CMK (cell line): ENCODE measurements around the gene ZNF576.
"Not testable (repeated sequence)": the region's sequence is repeated elsewhere in the genome, so short reads cannot be mapped to it uniquely, and the experiment has no call there.

ENCODE experiments used
- DNase-seq: peaks from one replicate; pipeline ENCODE4 v3.0.0-alpha.2; 2010; ENCODE audit warnings: low read depth

Gene ZNF576, protein sequence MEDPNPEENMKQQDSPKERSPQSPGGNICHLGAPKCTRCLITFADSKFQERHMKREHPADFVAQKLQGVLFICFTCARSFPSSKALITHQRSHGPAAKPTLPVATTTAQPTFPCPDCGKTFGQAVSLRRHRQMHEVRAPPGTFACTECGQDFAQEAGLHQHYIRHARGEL

DNA sequence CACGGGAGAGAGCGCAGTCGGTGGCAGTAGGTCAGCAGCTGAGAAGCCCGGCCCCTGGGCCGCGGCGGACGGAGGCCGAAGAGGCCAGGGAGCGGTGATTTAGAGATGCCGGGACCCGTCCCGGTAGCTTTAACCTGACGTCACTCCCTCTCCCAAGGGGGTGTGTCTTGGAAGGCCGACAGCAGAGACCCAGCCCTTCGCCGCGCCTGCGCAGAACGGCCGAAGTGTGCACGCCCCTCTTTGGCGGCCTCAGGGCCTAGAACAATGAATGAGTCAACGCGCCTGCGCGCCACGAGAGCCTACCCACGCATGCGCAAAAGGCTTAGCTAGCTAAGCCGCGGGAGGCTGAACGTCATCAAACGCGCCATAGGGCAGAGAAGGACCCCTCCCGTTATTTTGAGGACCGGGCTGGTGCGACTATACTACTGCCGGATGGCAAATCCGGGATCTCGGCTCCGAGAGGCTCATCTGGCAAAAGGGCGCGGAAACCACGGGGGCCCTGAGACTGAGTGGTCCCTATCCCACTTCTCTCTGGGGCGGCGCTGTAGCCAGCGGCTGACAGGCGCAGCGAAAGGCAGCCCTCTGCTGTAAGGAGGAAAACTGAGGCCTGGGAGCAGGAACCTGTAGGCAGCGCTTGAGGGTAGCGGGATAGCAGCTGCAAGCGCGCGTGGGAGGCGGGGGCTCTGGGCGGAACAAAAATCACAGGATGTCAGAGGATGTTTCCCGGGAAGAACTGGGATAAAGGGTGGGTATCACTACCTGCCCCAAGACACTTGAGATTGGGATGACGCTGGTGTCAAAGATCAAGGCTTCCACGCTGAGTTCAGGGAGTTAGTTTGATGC, at the start of gene ZNF576, which contains the start of gene IRGQ:
Gene ZNF576, plus strand, starts transcription at position 597 of the 843 bp plus-strand sequence. CDS start 514 bp downstream, outside the sequence.
Gene IRGQ, minus strand, starts transcription at position 136 of the 843 bp plus-strand sequence. CDS start 796 bp downstream, outside the sequence.
- peak; percentile 98 for DNase-seq

DNA sequence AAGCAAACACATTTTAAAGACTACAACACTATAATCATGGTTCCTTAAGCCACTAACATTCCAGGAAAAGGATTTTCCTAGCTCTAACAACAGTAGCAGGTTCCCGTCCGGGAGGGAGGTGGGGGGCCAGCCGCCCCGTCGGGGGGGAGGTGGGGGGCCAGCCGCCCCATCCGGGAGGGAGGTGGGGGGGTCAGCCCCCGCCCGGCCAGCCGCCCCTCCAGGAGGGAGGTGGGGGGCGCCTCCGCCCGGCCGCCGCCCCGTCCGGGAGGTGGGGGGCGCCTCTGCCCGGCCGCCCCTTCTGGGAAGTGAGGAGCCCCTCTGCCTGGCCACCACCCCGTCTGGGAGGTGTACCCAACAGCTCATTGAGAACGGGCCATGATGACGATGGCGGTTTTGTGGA, 48.5 kb upstream of the ZNF576 start:
- not testable (repeated sequence) for DNase-seq

DNA sequence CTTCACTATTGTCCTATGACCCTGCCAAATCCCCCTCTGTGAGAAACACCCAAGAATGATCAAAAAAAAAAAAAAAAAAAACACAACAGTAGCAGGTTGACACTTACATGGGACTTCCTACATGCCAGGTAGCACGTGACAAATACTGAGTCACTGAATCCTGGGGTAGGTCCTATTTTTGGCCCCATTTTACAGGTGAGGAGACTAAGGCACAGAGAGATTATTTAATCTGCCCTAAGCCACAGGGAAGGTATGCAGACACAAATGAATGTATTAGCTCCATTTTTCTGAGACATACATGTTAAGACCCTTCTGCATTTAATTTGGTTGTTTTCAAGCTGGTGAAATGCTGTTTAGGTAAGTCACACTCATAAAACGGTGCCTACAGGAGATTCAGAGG, 47.7 kb upstream of the ZNF576 start:
- no peak for DNase-seq

DNA sequence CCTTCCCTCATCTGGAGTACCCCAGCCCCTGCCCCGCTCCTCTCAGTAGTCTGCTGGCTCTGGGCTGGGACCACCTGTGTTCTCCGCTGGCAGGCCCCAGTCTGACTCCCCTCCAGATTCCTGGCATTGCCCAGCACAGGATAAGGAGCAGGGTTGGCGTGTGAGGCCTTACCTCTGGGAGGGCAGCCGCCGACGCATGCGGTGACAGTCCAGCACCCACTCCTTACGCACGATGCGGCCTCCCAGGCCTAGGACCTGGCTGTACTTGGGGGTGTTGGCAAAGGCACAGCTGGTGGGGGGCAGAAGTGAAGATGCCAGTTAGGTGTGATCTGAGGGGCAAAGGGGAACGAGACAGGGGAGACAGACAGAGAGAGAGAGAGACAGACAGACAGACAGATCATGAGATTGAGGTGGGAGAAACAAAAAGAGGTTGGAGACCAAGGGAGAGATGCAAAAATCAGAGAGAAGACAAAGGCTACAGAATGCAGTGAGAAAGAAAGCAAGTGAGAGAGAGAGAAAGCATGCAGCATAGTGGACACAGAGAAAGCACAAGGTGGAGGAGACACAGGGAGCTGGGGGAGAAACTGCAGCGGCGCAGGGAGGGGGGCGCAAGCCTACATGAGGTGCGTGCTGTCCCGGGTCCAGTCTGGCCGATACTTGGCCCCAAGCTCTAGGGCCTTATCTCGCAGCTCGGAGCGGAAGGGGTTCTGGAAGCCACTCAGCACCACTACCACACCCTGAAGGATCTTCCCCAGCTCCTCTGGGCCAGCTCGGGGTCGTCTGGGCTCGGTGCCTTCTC, 44.8 kb upstream of the ZNF576 start:
- no peak for DNase-seq

DNA sequence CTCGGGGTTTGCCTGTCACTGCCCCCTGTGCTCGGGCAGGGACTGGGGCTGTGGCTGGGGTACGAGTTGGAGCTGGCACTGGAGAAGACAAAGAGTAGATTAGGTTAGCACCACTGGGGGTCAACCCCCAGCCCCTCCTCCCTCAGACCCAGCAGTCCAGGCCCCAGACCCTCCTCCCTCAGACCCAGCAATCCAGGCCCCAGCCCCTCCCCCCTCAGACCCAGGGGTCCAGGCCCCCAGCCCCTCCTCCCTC, 44.3 kb upstream of the ZNF576 start:
- no peak for DNase-seq

DNA sequence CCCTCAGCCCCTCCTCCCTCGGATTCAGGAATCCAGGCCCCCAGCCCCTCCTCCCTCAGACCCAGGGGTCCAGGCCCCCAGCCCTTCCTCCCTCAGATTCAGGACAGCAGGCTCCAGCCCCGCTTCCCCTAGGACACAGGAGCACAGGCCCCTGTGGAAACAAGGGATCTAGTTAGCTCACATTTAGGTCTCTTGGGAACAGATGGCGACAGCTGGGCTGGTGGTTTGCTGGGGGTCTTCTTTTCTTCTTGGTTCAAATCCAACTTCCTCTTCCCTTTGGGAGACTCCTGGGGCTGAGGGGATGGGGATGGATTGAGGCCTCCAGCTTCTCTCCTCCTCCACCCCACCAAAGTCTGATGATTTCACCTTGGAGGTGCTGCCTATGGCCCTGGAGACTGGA, 43.8 kb upstream of the ZNF576 start:
- no peak for DNase-seq

DNA sequence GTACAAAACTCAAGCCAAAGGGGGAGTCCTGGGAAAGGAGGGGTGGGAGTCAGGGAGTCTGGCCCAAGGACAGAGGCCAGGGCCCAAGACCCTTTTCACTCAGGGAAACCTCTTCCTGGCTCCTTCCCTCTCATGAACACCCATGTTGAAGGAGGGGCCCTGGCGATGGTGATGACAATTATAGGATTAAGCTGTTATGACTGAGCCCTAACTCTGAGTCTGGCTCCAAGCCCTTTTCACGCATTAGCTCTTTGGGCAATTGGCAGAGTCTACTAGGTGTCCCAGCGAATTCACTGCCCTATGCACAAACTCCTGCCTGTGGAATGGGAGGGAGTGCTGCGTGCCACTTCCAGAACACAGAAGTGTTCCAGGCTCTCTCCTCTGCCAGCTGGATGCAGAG, 42.7 kb upstream of the ZNF576 start:
- DNase-seq = no peak

DNA sequence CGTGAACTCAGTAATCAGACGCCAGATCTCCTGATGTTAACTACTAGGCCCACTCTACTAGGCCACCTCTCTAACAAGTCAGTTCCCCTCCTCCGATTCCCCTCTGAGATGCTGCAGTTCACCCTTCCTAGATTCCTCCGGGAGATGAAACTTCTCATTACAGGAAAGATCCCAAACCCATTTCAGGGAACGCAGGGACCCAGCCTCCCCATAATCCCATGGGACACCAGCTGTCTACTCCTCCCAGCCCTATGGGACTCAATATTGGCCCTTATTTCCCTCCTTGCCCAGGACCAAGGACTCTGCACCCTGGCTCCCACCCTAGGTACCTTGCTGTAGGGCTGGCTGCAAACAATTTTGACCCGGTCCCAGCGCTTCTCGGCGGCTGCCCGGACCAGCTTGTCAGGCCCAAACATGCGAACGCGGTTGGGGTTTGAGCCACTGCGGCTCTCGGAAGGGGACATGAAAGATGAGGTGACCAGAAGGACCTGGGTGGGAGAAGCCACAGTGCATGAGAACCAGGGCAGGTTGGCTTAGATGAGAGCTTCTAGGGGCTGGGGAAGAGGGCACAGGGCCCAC, 42.0 kb upstream of the ZNF576 start:
- DNase-seq = no peak

DNA sequence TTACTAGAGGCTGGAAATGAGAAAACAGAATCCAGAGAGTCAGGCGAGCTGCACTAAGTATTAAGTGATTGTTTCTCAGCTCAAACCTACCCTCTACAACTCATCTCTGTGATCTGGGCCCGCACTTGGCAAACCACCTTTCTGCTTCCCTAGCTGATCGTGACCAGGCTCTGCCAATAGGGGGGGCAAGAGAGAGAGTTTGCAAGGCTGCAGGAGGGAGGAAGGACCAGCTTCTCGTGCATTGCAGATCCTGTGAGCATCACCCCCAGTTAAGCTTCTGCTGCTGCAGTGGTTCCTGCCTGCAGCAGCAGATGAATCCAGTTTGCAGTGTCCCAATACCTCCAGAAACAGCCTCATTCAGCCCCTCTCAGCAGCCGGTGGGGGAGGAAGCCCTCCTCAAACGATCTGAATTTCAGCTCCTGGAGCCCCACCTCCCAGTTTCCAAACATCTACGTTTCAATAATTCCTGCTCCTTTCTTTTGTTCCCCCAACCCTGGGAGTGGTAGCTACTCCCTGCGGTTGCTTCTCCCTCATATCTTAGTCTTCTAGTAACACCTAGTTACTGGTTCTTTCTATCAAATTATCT, 41.1 kb upstream of the ZNF576 start:
- peak; percentile 69 for DNase-seq

DNA sequence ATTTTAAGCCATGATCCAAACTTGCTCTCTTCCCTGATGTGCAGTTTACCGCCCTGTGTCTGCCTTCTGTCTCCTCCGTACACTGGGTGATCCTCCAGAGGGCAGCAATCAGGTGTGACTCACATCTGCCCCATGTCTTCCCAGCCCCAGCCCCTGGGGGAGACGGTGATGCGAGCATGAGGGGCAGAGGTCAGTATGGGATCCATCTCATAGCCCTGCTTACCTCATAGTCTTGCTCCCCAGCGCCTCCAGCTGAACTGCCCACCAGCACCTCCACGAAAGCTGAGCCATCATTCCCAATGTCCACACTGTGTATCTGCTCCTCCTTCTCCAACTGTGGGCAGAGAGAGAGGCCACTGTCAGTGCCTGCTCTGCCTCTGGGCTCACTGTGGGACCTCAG, 35.7 kb upstream of the ZNF576 start:
- DNase-seq = no peak

DNA sequence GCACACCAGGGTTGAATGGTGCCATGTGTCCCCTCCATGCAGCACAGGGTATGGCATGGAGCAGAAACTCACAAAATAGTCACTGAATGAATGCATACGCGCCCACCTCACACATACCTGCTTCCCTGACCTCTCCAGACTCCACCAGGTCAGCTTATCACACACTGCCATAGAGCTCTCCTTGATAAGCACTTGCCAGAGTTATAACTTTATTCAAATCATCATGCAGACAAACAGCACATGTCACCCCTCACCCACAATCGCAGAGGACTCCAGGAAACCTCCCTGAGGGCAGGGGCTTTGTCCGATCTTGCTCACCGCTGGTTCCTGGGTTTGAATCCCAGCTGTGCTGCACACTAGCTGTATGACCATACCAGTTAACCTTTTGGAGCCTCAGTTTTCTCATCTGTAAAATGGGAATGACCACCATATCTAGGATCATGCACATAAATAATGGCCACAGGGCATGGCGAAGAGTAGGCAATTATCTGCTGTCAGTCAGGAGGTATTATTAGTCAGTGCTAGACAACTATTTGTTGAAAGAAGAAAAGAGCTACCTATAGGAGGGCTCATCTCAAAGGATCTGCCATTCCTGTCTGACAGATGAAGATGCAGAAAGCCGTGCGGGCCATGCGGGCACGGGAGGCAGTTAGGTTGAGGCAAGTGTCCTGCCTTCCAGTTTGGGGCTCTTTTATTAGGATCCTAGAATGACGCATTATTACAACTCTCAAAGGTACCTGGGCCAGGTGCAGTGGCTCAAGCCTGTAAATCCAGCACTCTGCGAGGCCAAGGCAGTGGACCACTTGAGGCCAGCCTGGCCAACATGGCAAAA, 35.0 kb upstream of the ZNF576 start:
- no peak for DNase-seq

DNA sequence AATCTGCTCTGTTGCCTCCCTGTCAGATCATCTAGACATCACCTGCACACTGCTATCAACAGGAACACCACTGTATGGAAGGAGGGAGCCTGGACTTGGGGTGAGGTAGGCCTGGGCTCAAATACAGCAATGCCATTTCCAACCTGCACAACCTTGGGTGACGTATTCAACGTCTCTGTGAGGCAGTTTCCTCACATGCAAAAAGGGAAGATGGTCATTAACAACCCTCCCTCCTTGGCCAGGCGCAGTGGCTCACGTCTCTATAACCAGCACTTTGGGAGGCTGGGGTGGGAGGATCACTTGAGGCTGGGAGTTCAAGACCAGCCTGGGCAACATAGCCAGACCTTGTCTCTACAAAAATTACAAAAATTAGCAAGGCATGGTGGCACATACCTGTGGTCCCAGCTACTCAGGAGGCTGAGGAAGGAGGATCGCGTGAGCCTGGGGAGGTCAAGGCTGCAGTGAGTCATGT, 34.1 kb upstream of the ZNF576 start:
- DNase-seq = no peak

DNA sequence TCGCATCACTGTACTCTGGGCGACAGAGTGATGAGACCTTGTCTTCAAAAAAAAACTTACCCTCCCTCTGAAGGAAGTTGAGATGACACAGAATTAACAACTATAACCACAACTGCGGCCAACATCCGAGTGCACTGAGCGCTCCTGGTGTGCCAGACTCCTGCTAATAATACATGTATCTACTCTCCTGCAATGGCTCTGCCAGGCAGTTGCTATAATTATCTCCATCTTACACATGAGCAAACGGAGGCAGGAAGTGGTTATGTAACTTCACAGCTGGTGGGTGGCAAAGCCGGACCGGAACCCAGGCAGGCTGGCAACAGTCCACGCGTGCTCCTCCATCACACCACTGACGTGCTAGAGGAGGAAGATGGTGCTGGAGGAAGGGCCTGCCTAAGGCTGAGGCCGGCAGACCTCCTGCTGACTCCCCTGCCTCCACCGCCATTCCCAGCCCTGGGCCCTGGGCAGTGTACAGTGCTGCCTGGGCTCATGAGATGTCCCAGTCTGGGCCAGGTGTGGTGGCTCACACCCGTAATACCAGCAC, 33.6 kb upstream of the ZNF576 start:
- peak; percentile 75 for DNase-seq

DNA sequence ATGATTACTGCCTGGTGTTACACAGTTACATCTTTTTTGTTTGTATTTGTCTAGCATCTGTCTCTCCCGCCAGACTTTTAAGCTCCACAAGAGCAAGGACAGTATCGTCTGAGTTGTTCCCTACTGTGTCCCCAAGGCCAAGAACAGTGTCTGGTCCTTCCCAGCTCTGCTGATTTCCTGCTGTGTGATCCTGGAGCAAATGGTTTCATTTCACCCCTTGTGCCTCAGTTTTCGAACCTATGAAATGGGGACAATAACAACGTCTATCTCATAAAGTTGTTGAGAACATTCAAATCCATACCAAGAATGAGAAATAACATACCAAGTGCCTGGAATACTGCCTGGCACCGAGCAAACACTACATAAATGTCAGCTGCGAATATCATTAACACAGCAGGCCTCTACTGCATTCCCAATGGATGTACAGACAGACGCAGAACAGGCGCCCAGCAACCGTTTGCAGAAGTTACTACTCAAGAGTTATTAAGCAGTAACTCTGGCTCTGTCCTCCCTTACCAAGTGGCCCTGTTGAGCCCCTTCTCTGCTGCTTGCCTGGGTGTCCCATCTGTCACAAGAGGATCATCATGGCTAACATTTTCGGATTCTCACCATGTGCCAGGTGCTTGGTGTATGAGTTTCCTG, 32.5 kb upstream of the ZNF576 start:
- no peak for DNase-seq

DNA sequence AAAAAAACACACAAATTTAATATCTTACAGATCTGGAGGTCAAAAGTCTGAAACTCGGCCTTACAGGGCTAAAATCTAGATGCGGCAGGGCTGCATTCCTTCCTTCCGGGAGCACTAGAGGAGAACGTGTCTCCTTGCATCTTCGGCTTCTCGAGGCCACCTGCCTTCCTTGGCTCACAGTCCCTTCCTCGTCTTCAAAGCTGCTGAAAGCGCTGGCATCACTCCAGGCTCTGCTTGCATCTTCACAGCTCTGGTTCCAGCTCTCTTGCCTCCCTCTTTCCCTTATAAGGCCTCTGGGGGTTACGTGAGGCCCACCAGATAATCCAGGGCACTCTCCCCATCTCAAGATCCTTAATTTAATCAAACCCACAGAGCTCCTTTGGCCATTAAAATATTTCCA, 31.6 kb upstream of the ZNF576 start:
- no peak for DNase-seq

DNA sequence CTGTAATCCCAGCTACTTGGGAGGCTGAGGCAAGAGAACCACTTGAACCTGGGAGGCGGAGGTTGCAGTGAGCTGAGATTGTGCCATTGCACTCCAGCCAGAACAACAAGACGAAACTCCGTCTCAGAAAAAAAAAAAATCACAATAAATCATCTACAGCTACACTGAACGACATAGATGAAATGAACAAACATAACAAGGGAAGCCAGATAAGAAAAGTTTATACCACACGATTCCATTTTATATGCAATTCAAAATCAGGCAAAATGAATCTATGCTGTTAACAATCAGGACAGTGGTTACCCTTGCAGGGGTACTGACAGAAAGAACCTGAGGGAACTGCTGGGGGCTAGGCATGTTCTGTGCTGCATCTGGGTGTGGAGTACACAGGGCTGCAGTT, 26.7 kb upstream of the ZNF576 start:
- DNase-seq = no peak

DNA sequence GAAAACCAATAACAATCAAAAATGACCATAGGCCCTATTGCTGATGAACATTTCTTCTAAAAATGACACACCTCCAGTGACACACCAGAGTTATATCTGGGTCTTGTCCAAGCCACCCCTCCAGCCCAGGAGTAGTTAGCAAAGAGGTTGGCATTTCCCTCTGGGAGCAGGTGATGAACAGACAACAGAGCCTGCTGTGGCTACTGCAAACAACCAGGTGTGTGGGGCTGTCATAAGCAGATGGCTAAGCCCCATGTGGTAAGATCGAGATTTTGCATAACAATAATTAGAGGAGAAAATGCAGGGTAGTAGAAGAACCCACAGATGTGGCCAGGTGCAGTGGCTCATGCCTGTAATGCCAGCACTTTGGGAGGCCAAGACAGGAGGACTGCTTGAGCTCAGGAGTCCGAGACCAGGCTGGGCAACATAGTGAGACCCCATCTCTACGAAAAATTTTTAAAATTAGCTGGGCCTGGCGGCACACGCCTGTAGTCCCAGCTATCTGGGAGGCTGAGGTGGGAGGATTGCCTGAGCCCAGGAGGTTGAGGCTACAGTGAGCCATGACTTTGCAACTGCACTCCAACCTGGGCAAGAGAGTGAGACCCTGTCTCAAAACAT, 26.1 kb upstream of the ZNF576 start:
- DNase-seq = no peak

DNA sequence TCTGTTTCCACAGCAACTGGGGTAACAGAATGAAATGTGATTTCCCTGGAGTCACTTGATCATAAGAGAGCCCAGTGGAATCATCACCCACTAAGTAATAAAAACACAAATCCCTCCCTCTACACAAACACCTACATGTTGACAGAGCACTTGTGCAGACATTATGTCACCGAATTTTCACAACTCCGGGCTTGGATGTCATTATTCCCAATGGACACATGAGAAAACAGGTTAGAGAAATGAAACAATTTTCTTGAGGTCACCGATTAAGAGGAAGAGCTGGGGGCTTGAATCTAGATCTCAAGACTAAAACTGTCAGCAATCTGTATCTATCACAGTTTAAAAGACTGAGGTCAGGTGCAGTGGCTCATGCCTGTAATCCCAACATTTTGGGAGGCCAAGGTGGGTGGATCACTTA, 24.2 kb upstream of the ZNF576 start:
- DNase-seq = no peak

DNA sequence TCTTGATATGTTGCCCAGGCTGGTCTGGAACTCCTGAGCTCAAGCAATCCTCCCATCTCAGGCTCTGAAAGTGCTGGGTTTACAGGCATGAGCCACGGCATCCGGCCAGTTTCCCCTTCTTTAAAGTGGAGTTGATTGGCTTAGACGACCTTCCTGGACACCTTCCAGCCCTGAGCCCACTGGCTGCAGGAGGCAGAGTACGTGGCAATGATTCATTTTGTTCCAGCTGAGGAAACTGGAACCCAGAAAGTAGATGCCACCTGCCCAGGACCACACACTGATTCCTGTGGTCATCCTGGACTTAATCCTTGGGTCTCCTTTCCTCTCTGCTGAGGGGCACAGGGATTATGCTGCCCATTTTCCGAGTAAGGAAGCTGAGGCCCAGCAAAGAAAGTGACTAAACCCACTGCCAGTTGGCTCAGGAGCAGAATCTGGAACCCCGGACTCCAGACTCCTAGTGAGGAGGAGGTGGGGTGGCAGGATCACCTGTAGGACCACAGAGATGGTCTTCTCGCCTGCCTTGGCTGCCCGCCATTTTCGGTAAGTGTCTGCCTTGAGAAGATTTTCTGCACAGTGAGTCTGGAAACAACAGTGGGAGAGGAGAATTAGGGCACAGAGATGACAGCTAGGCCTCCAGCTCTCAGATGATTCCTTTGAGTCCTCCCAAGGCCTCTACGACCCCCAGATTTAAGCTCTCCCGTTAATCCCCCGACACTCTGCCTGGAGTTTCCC, 21.8 kb upstream of the ZNF576 start:
- no peak for DNase-seq
